OCI-LY1 (cell line): ENCODE measurements around the gene EPYC.

ENCODE experiments used
- H2AFZ ChIP-seq: fragments of 200-600 bp; sonication (generic), shearing (Covaris generic); 2 replicates; pipeline ENCODE4 v1.6.0; 2014; ENCODE audit warnings: antibody characterized with exemption, mild to moderate bottlenecking, low read length
- H3F3A ChIP-seq: fragments of 200-600 bp; sonication (generic), shearing (Covaris generic); 2 replicates; pipeline ENCODE4 v1.6.0; 2014; ENCODE audit warnings: mild to moderate bottlenecking, antibody characterized with exemption, low read length, moderate library complexity; ENCODE audit not compliant: insufficient read depth
- H3K27ac ChIP-seq: fragments of 200-600 bp; sonication (generic); 2 replicates; pipeline ENCODE4 v1.5.1; 2014; ENCODE audit warnings: low read length, mixed run types, mild to moderate bottlenecking, low read depth; ENCODE audit not compliant: poor library complexity, severe bottlenecking
- H3K27me3 ChIP-seq: fragments of 200-600 bp; sonication (generic); 2 replicates; pipeline ENCODE4 v1.6.0; 2014; ENCODE audit warnings: antibody characterized with exemption, mild to moderate bottlenecking, low read length, moderate library complexity; ENCODE audit not compliant: insufficient read depth
- H3K36me3 ChIP-seq: fragments of 200-600 bp; sonication (generic); 2 replicates; pipeline ENCODE4 v1.6.1; 2014; ENCODE audit warnings: mild to moderate bottlenecking, antibody characterized with exemption, low read length, moderate library complexity, mixed read lengths; ENCODE audit not compliant: insufficient read depth
- H3K4me1 ChIP-seq: fragments of 200-600 bp; sonication (generic); 2 replicates; pipeline ENCODE4 v1.5.1; 2014; ENCODE audit warnings: mild to moderate bottlenecking, low read length, moderate library complexity; ENCODE audit not compliant: insufficient read depth, severe bottlenecking
- H3K4me2 ChIP-seq: fragments of 200-600 bp; sonication (generic), shearing (Covaris generic); 2 replicates; pipeline ENCODE4 v1.6.1; 2014; ENCODE audit warnings: low read length
- H3K4me3 ChIP-seq: fragments of 200-600 bp; sonication (generic); 2 replicates; pipeline ENCODE4 v1.5.1; 2014; ENCODE audit warnings: low read length, low read depth, mild to moderate bottlenecking, mixed read lengths; ENCODE audit not compliant: poor library complexity, severe bottlenecking
- H3K79me2 ChIP-seq: fragments of 200-600 bp; shearing (Covaris generic); 2 replicates; pipeline ENCODE4 v1.6.1; 2016; ENCODE audit warnings: mixed run types, low read length, mixed read lengths; ENCODE audit not compliant: insufficient read depth
- H3K9ac ChIP-seq: fragments of 200-600 bp; sonication (generic), shearing (Covaris generic); 2 replicates; pipeline ENCODE4 v1.6.1; 2014; ENCODE audit warnings: mild to moderate bottlenecking, low read length, mixed read lengths
- H3K9me2 ChIP-seq: fragments of 200-600 bp; sonication (generic), shearing (Covaris generic); 2 replicates; pipeline ENCODE4 v1.6.1; 2014; ENCODE audit warnings: low read depth, mild to moderate bottlenecking, low read length, mixed read lengths
- H3K9me3 ChIP-seq: fragments of 200-600 bp; shearing (Covaris generic); 2 replicates; pipeline ENCODE4 v1.6.1; 2014; ENCODE audit warnings: low read length, mixed read lengths
- H4K20me1 ChIP-seq: fragments of 200-600 bp; sonication (generic), shearing (Covaris generic); 2 replicates; pipeline ENCODE4 v1.6.0; 2016; ENCODE audit warnings: mild to moderate bottlenecking, low read length; ENCODE audit not compliant: insufficient read depth
- CTCF ChIP-seq: fragments of 200-600 bp; sonication (generic), shearing (Covaris generic); IDR thresholded peaks from 2 replicates; pipeline ENCODE4 v1.5.1; 2017; ENCODE audit warnings: mild to moderate bottlenecking, antibody characterized with exemption, low read length, moderate library complexity, mixed read lengths
- EZH2 ChIP-seq: fragments of 200-600 bp; sonication (generic), shearing (Covaris generic); IDR thresholded peaks from 2 replicates; pipeline ENCODE4 v1.8.0; 2017; ENCODE audit warnings: borderline replicate concordance, mixed run types, mild to moderate bottlenecking, antibody characterized with exemption, low read length, moderate library complexity, mixed read lengths

The EPYC gene

GRCh38 chr12:90943255-90943654 lies 61.5 kb downstream of the EPYC start:
- no peaks in the 10 kb centered on the region for H3K4me1 ChIP-seq
- H3K4me2 ChIP-seq: no peak overlapping the region
- no peaks in the 10 kb centered on the region for H3K9me2 ChIP-seq
- H3K79me2 ChIP-seq: no peaks in the 10 kb centered on the region
- no peaks in the 10 kb centered on the region for H3F3A ChIP-seq
- no peak overlapping the region for H3K9ac ChIP-seq
- H4K20me1 ChIP-seq: no peaks in the 10 kb centered on the region
- TF ChIP-seq CTCF: no peak
- TF ChIP-seq EZH2: no peak
- no peaks in the 10 kb centered on the region for H3K36me3 ChIP-seq
- no peak overlapping the region for H2AFZ ChIP-seq
- H3K4me3 ChIP-seq: no peak overlapping the region
- H3K27me3 ChIP-seq: no peaks in the 10 kb centered on the region
- H3K9me3 ChIP-seq: no peaks in the 10 kb centered on the region
- H3K27ac ChIP-seq: no peak overlapping the region

- Histone ChIP-seq H3K79me2 (no peaks in the 10 kb centered on the region), H3K4me3 (no peak overlapping the region), H4K20me1 (no peaks in the 10 kb centered on the region), H3K9me3 (no peaks in the 10 kb centered on the region), H2AFZ (no peak overlapping the region), H3K4me2 (no peak overlapping the region), H3F3A (no peaks in the 10 kb centered on the region), H3K4me1 (no peaks in the 10 kb centered on the region), H3K27me3 (no peaks in the 10 kb centered on the region), H3K9me2 (no peaks in the 10 kb centered on the region), H3K36me3 (no peaks in the 10 kb centered on the region), H3K27ac (no peak overlapping the region), H3K9ac (no peak overlapping the region)
- no peak for TF ChIP-seq EZH2
- TF ChIP-seq CTCF: peak; percentile 66
Measured at GRCh38 chr12:90940872-90941499, 63.8 kb downstream of the EPYC start.

GRCh38 chr12:90939382-90939781 lies 65.4 kb downstream of the EPYC start:
- H3K9me3 ChIP-seq: no peaks in the 10 kb centered on the region
- no peak overlapping the region for H3K9ac ChIP-seq
- no peak overlapping the region for H3K4me3 ChIP-seq
- H3K4me2 ChIP-seq: no peak overlapping the region
- H3K36me3 ChIP-seq: no peaks in the 10 kb centered on the region
- no peaks in the 10 kb centered on the region for H3K79me2 ChIP-seq
- no peaks in the 10 kb centered on the region for H3K27me3 ChIP-seq
- H3K9me2 ChIP-seq: no peaks in the 10 kb centered on the region
- no peaks in the 10 kb centered on the region for H4K20me1 ChIP-seq
- H3K4me1 ChIP-seq: no peaks in the 10 kb centered on the region
- H3F3A ChIP-seq: no peaks in the 10 kb centered on the region
- H2AFZ ChIP-seq: no peak overlapping the region
- H3K27ac ChIP-seq: no peak overlapping the region
- TF ChIP-seq CTCF (no peak), EZH2 (no peak)
